Measurements from ENCODE around the gene ALOX12B. TPM values are rescaled to one million over a fixed set of nuclear protein-coding genes. Genes with fewer than 3 reads are reported as not detected.

Gene ALOX12B
- total and polyA plus RNA-seq, 2 of the 8 experiments (the other 6 are each of a cell fraction or from before 2014, with no cell fraction given), result 0.86 TPM; not detected in 1

GRCh38 chr17:8131844-8132441 is 44.4 kb upstream of the ALOX12B start (continued):
- no peak for TF ChIP-seq CHD7 (IDR thresholded peaks at IDR 0.05; ENCODE audit: insufficient replicate concordance, low read length)
- TF ChIP-seq BACH1 (IDR thresholded peaks at IDR 0.05; ENCODE audit: low read length), result no peak
